C4-2B (cell line): ENCODE measurements around the gene TRIM4.

Experiments used
- CTCF ChIP-seq: fragments of 450-650 bp; conservative IDR thresholded peaks from 2 replicates; pipeline ENCODE4 v1.5.1; 2017; ENCODE audit warnings: mild to moderate bottlenecking
- ZFX ChIP-seq: fragments of 450-650 bp; IDR thresholded peaks from 2 replicates; pipeline ENCODE4 v1.6.1; 2017

- TF ChIP-seq CTCF (no peak), ZFX (no peak)
These were observed 19.4 kb downstream of the TRIM4 start for GRCh38 chr7:99899830-99900519.
